ENCODE measurements around the gene FAM210A.
"Not testable (repeated sequence)": the region's sequence is repeated elsewhere in the genome, so short reads cannot be mapped to it uniquely, and the experiment has no call there.

Gene FAM210A, protein sequence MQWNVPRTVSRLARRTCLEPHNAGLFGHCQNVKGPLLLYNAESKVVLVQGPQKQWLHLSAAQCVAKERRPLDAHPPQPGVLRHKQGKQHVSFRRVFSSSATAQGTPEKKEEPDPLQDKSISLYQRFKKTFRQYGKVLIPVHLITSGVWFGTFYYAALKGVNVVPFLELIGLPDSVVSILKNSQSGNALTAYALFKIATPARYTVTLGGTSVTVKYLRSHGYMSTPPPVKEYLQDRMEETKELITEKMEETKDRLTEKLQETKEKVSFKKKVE

GRCh38 chr18:13726232-13726971, at the start of gene FAM210A, which contains the start of gene RNMT:
FAM210A (minus strand) TSS chr18:13726558; CDS start chr18:13682077, 44,481 bp downstream.
RNMT (plus strand) TSS chr18:13726673; CDS start chr18:13731518, 4,845 bp downstream.
- FAIRE-seq (no peak), DNase-seq (ENCODE audit: low spot score) (peak; percentile 81)

DNA sequence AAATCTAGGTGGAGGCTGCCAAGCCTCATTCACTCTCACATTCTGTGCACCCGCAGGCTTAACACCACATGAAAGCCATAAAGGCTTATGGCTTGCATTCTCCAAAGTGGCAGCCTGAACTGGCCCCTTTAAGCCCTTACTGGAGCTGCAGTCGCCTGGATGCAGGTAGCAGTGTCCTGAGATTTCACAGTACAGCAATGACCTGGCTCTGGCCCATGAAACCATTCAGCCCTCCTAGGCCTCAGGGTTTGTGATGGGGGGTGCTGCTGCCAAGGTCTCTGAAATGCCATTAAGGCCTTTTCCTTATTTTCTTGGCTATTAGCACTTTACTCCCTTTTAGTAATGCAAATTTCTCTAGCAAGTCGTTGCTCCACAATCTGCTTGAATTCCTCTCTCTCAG, 48.7 kb upstream of the FAM210A start:
- DNase-seq (ENCODE audit: low spot score): no peak
- no peak for FAIRE-seq

GRCh38 chr18:13762690-13763439, 36.5 kb upstream of the FAM210A start:
- DNase-seq (ENCODE audit: low spot score) (no peak), FAIRE-seq (no peak)

- FAIRE-seq (no peak), DNase-seq (ENCODE audit: low spot score) (no peak)
Observed at GRCh38 chr18:13760047-13760446, 33.7 kb upstream of the FAM210A start.

- DNase-seq (ENCODE audit: low spot score) (no peak), FAIRE-seq (no peak)
Observed at GRCh38 chr18:13758622-13759021, 32.3 kb upstream of the FAM210A start.

DNA sequence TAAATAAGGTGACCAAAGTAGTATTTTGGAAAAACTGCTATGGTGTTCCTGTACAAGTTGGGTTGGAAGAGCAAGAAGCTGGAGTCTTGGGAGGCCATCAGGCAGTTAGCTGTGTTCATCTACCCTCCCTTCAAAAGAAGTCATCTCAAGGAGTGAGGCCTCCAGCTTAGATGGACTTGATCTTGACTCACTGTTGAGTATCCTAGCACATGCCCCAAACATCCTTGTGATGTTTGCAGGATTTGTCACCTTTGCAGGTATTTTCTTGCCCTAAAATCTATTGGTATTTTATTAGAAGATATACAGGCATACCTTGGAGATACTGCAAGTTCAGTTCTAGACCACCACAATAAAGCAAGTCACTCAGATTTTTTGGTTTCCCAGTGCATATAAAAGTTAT, 30.3 kb upstream of the FAM210A start:
- no peak for FAIRE-seq
- DNase-seq (ENCODE audit: low spot score): no peak

DNA sequence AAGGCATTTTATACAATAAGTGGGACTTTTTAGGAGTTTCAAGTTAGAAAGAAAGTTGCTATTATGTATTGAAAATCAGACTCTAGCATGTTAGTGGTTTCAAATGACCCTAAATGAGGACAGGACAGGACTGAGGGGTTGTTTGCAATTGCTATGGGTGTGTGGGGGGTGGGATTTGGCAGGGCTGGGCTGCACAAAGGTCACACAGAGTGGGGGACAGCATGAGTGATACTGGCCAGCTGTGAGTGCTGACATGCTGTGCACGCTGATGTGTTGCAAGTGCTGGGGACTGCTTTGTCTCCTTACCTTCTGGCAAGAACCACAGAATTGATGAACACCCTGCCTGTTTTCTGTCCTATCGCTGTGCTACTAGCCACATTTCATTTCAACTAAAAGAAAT, 29.9 kb upstream of the FAM210A start:
- no peak for FAIRE-seq

GRCh38 chr18:13751599-13751998, 25.2 kb upstream of the FAM210A start:
- not testable (repeated sequence) for FAIRE-seq; DNase-seq (ENCODE audit: low spot score)

More for the DNA sequence above, 29.9 kb upstream of the FAM210A start:
- no peak for DNase-seq (ENCODE audit: low spot score)

DNA sequence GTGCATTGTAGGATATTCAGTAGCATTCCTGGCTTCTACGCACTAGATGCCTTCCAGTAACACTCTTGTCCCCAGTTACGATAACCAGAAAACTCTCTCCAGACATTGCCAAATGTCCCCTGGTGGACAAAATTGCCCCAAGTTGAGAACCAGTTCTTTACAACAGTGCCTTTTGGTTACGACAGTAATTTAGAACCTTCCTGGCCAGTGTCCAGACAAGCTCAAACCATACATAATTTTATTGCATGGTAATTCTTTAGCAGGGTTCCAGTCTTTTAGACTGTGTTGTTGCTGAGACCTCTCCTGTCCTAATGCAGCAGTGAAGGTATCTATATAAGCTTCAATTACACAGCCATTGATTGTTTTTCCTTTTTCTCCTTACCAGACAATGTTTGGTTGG, 20.3 kb upstream of the FAM210A start:
- no peak for FAIRE-seq
- no peak for DNase-seq (ENCODE audit: low spot score)

DNA sequence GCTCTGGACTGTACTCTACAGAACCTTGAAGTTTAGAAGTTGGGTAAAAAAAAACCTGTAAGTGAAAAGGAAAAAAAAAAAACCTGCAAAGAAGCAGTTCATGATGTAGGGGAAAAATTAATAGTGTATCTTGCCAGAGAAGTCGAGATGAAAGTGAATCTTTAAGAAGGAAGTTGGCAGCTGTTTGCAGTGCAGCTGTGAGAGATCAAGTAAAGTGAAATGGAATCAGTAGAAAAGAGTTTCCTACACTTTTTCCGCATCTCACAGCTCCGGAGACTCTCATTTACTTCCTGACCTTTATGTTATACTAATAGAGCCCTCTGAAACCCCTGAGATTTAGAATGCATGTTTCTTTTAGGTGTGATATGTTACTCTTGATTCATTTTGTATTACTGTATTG, 19.3 kb upstream of the FAM210A start:
- DNase-seq (ENCODE audit: low spot score) (no peak), FAIRE-seq (no peak)

- FAIRE-seq (no peak), DNase-seq (ENCODE audit: low spot score) (no peak)
Observed at GRCh38 chr18:13735681-13736080, 9.3 kb upstream of the FAM210A start.

DNA sequence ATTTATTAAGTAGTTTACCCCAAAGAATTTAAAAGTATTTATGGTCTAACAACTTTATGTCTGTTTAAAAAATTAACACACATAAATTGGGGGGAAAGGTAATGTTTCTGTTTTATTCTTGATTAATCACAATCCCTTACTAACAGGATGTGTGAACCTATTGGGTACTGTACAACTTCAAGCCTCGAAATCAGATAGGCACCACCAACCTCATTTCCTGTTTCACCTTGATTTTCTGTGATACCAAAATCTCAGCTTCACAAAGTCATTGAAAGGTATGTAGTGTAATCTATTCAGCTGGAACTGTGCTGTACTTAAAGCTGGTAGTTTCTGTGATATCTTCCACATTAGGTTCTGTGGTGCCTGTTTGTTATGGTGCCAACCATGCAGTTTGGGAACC, 4.1 kb upstream of the FAM210A start:
- FAIRE-seq: no peak

DNA sequence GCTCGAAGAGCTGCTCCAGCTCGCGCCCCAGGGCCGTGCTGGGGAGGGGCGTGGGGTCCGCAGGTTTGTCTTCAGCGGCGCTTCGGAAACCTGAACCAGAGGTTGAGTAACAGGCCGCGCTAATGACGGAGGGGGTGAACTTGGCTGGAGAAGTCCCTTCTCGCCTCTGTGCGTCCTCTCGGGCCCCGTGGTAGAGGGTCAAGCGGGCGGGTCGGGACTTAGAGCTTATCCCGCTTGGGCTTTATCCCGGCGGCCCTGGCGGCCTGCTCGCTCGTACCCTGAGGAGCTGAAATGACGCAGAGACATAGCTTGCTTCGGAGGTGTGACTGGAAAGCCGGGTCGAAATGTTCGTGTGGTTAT, 594 bp upstream of the FAM210A start:
- no peak for FAIRE-seq
- DNase-seq (ENCODE audit: low spot score): peak; percentile 10

More for the DNA sequence above, 4.1 kb upstream of the FAM210A start:
- no peak for DNase-seq (ENCODE audit: low spot score)

DNA sequence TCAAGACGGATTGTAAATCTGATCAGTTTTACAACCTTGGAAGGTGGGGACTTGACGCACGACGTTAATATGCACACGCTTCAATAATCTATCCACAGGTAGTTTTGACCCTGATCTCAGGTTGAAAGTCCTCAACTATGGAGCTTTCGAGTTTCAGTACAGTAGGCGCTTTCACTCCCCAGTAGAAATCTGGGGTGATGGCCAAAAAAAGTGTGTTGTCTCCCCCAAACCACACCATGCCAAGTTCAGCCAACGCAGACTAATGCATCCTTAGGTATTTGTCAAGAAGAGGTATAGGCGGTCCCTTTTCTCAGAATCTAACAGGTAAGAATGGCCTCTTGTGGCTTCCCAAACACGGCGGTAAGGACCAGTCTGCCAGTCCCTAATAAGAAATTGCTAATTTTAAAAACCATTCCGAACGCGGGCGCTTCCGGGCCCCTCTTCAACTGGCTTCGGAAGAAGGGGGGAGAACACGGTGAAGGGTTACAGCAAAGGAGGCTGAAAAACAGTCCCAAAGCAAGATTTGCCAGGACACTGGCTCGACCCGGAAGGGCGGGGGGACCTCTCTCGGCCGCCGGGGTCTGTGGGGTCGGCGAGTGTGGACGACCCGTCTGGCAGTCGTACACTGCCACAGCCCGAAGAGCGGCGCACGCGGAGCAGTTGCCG, 659 bp downstream of the FAM210A start:
- FAIRE-seq (no peak), DNase-seq (ENCODE audit: low spot score) (no peak)

DNA sequence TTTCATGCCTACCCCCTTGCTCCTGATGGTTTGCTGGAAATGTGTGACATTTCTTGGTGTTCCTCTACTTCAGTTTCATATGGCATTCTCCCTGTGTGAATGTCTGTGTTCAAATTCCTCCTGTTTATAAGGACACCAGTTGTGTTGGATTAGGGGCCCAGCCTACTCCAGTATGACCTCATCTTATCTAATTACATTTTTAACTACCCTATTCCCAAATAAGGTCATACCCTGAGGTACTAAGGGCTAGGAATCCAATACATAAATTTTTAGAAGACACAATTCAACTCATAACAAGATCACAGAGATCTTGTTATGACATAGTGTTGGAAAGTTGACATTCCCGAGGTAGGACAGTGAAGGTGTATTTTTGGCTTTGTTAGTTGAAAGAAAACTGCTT, 5.5 kb downstream of the FAM210A start:
- DNase-seq (ENCODE audit: low spot score) (no peak), FAIRE-seq (no peak)

- DNase-seq (ENCODE audit: low spot score) (no peak), FAIRE-seq (no peak)
Observed at GRCh38 chr18:13720123-13720522, 6.2 kb downstream of the FAM210A start.

DNA sequence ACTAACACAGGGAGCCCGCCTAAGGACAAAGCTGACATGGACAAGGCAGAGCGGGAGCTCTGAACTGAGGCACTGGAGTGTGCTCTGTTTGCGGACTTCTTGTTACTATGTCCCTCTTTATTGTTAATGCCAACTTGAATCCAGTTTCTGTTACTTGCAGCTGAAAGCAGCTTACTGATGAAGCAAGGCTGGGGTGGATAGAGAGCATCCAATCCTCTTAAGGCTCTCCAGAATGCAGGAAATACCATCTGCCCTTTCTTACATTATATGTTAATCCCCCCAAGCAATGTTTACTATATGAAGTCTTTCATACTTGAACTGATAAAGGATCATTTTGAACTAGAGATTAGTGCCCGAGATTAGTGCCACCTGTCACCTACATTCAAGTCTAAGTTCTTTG, 9.4 kb downstream of the FAM210A start:
- FAIRE-seq (no peak), DNase-seq (ENCODE audit: low spot score) (no peak)

DNA sequence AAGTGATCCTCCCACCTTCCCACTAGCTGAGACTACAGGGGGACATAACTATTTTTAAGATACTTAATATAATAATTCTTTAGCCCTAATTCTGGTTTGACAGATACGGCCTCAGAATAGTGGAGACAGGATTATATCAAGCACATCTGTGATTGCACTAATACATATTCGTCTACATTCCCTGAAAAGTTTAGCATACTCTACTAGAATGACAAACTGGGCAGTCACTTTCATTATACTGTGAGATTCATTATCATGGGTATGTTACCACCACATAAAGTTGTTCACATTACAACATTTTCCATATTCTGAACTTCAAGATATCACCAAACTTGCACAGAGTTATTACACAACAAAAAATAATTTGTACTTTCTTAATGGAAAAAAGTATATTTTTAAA, 11.0 kb downstream of the FAM210A start:
- DNase-seq (ENCODE audit: low spot score) (no peak), FAIRE-seq (no peak)

GRCh38 chr18:13713455-13714055, 12.8 kb downstream of the FAM210A start:
- no peak for FAIRE-seq
- DNase-seq (ENCODE audit: low spot score): no peak

- DNase-seq (ENCODE audit: low spot score): no peak
Observed at GRCh38 chr18:13712400-13713131, 13.8 kb downstream of the FAM210A start.

More at GRCh38 chr18:13712400-13713131, 13.8 kb downstream of the FAM210A start:
- FAIRE-seq: no peak

All from RCC 7860 (cell line).